GM13976 (cell line): ENCODE data around the gene GON7.
"Not testable (repeated sequence)": the region's sequence is repeated elsewhere in the genome, so short reads cannot be mapped to it uniquely, and the experiment has no call there.

Experiments used
- DNase-seq: peaks from one replicate; pipeline ENCODE4 v3.0.0; 2012; ENCODE audit warnings: low spot score
- in situ Hi-C: fragments of 300-500 bp; cut with MboI; formaldehyde crosslinking; loops from one replicate; pipeline ENCODE4 v1.12.0; 2022; ENCODE audit warnings: low sequenced_read_pairs, mixed read lengths, inconsistent platforms; ENCODE audit not compliant: unreplicated experiment
- TF ChIP-seq, protein P1 (sequence below): IDR thresholded peaks from 2 replicates; pipeline ENCODE4 v1.5.1; 2012; ENCODE audit warnings: borderline replicate concordance, mild to moderate bottlenecking; ENCODE audit not compliant: insufficient read depth; ENCODE audit errors: extremely low read depth, missing control alignments, control extremely low read depth

The GON7 gene

GRCh38 chr14:93184391-93185348 is 22.2 kb downstream of the GON7 start, which contains the start of the genes LYSET and MOAP1:
Gene LYSET (plus strand): TSS chr14:93185317. CDS start chr14:93185406, 89 bp downstream.
Gene MOAP1 (minus strand): TSS chr14:93184897. CDS start chr14:93184242, 655 bp downstream.
- TF ChIP-seq, protein P1, sequence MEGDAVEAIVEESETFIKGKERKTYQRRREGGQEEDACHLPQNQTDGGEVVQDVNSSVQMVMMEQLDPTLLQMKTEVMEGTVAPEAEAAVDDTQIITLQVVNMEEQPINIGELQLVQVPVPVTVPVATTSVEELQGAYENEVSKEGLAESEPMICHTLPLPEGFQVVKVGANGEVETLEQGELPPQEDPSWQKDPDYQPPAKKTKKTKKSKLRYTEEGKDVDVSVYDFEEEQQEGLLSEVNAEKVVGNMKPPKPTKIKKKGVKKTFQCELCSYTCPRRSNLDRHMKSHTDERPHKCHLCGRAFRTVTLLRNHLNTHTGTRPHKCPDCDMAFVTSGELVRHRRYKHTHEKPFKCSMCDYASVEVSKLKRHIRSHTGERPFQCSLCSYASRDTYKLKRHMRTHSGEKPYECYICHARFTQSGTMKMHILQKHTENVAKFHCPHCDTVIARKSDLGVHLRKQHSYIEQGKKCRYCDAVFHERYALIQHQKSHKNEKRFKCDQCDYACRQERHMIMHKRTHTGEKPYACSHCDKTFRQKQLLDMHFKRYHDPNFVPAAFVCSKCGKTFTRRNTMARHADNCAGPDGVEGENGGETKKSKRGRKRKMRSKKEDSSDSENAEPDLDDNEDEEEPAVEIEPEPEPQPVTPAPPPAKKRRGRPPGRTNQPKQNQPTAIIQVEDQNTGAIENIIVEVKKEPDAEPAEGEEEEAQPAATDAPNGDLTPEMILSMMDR = no peak
- in situ Hi-C loops = no loop called here
- DNase-seq = peak; percentile 95

- in situ Hi-C loops = no loop called here
- TF ChIP-seq, protein P1 = no peak
These were observed 23.1 kb downstream of the GON7 start for GRCh38 chr14:93183596-93184317.

GRCh38 chr14:93175492-93175891 is 31.4 kb downstream of the GON7 start:
- TF ChIP-seq, protein P1 = no peak
- no peak for DNase-seq
- in situ Hi-C loops = no loop called here

More at GRCh38 chr14:93183596-93184317, 23.1 kb downstream of the GON7 start:
- DNase-seq = no peak

DNA sequence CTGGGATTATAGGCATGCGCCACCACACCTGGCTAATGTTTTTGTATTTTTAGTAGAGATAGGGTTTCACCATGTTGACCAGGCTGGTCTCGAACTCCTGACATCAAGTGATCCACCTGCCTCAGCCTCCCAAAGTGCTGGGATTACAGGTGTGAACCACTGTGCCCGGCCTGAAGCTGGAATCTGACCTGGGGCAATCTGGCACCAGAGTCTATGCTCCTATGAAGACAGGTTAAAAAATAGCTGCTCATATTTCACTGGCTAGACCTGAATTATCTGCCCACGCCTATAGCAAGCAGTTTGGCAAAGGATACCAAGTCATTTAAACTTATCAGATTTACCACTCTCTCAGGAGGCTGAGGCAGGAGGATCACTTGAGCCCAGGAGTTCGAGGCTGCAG is 32.1 kb downstream of the GON7 start:
- in situ Hi-C loops, DNase-seq: not testable (repeated sequence)

GRCh38 chr14:93173943-93174395 is 32.9 kb downstream of the GON7 start:
- in situ Hi-C loops = no loop called here
- TF ChIP-seq, protein P1 = no peak
- no peak for DNase-seq

DNA sequence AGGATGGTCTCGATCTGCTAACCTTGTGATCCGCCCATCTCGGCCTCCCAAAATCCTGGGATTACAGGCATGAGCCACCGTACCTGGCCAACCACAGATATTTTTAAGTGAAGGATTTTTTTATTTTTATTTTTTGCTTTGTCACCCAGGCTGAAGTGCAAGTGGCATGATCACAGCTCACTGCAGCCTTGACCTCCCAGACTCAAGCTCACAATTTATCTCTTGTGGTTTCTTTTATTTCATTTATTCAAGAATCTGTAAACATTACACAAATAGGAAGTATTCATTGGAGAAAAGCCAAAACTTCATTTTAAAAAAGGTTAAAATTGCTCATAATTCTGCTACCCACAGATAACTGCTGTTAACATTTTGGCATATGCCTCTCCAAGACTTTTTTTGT is 35.5 kb downstream of the GON7 start:
- TF ChIP-seq, protein P1 = no peak
- in situ Hi-C loops = no loop called here
- DNase-seq = no peak

DNA sequence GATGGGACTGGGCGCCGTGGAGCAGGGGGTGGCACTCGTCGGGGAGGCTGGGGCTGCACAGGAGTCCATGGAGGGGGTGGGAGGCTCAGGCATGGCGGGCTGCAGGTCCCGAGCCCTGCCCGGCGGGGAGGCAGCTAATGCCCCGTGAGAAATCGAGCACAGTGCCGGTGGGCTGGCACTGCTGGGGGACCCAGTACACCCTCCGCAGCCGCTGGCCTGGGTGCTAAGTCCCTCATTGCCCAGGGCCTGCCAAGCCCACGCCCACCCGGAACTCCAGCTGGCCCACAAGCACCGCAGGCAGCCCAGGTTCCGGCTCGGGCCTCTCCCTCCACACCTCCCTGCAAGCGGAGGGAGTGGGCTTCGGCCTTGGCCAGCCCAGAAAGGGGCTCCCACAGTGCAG is 36.7 kb downstream of the GON7 start:
- DNase-seq, in situ Hi-C loops: not testable (repeated sequence)

DNA sequence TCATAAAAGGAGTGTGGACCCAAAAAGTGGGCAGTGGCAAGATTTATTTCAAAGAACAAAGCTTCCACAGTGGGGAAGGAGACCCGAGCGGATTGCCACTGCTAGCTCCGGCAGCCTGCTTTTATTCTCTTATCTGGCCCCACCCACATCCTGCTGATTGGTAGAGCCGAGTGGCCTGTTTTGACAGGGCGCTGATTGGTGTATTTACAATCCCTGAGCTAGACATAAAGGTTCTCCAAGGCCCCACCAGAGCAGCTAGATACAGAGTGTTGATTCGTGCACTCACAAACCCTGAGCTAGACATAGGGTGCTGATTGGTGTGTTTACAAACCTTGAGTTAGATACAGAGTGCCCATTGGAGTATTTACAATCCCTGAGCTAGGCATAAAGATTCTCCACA is 37.2 kb downstream of the GON7 start:
- in situ Hi-C loops, DNase-seq: not testable (repeated sequence)

- DNase-seq, in situ Hi-C loops: not testable (repeated sequence)
These were observed 38.3 kb downstream of the GON7 start for GRCh38 chr14:93168610-93169009.

- peak; percentile 3 for DNase-seq
- in situ Hi-C loops = not testable (repeated sequence)
These were observed 41.3 kb downstream of the GON7 start for GRCh38 chr14:93165271-93166265.
